Measurements from ENCODE around the gene DCAF8.

DCAF8 gene

GRCh38 chr1:160277330-160277729 is 15.0 kb upstream of the DCAF8 start:
- no peak for ATAC-seq
- no peak for TF ChIP-seq TCF4 (CRISPR knock-in tag; IDR thresholded peaks at IDR 0.05; ENCODE audit: borderline replicate concordance)
- TF ChIP-seq POU6F1 (CRISPR knock-in tag; IDR thresholded peaks at IDR 0.05; ENCODE audit: borderline replicate concordance, low read depth), result no peak
- no peak for TF ChIP-seq ZNF565 (CRISPR knock-in tag; conservative IDR thresholded peaks at IDR 0.05; ENCODE audit: low read depth)

DNA sequence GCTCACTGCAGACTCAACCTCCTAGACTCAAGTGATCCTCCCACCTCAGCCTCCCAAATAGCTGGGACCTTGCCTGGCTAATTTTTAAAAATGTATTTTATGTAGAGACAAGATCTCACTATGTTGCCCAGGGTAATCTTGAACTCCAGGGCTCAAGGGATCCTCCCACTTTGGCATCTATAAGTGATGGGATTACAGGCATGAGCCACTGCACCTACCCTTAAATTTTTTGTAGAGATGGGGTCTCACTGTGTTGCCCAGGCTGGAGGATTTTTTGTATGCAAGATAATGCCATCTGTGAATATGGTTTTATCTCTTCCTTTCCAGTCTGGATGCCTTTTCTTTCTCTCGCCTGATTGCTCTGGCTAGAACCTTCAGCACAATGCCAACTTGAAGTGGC is 8.7 kb upstream of the DCAF8 start:
- TF ChIP-seq, protein P1, sequence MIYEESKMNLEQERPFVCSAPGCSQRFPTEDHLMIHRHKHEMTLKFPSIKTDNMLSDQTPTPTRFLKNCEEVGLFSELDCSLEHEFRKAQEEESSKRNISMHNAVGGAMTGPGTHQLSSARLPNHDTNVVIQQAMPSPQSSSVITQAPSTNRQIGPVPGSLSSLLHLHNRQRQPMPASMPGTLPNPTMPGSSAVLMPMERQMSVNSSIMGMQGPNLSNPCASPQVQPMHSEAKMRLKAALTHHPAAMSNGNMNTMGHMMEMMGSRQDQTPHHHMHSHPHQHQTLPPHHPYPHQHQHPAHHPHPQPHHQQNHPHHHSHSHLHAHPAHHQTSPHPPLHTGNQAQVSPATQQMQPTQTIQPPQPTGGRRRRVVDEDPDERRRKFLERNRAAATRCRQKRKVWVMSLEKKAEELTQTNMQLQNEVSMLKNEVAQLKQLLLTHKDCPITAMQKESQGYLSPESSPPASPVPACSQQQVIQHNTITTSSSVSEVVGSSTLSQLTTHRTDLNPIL (CRISPR knock-in tag; IDR thresholded peaks at IDR 0.05; ENCODE audit: low read depth), result no peak
- TF ChIP-seq POU6F1 (CRISPR knock-in tag; IDR thresholded peaks at IDR 0.05; ENCODE audit: borderline replicate concordance, low read depth) (no peak), ISL1 (CRISPR knock-in tag; IDR thresholded peaks at IDR 0.05) (no peak), OSR1 (CRISPR knock-in tag; IDR thresholded peaks at IDR 0.05) (no peak), CSRNP3 (CRISPR knock-in tag; IDR thresholded peaks at IDR 0.05) (no peak), ESRRG (CRISPR knock-in tag; IDR thresholded peaks at IDR 0.05) (no peak), TCF4 (CRISPR knock-in tag; IDR thresholded peaks at IDR 0.05; ENCODE audit: borderline replicate concordance) (no peak), CSDC2 (CRISPR knock-in tag; IDR thresholded peaks at IDR 0.05) (no peak), ARNTL (CRISPR knock-in tag; IDR thresholded peaks at IDR 0.05; ENCODE audit: borderline replicate concordance, low read depth) (no peak), RARB (CRISPR knock-in tag; IDR thresholded peaks at IDR 0.05) (no peak), SNAI2 (CRISPR knock-in tag; IDR thresholded peaks at IDR 0.05) (no peak), ZC3H10 (CRISPR knock-in tag; IDR thresholded peaks at IDR 0.05) (no peak), PPARA (CRISPR knock-in tag; IDR thresholded peaks at IDR 0.05; ENCODE audit: borderline replicate concordance) (no peak), TOX (CRISPR knock-in tag; IDR thresholded peaks at IDR 0.05; ENCODE audit: borderline replicate concordance) (no peak), ZFP3 (CRISPR knock-in tag; IDR thresholded peaks at IDR 0.05) (no peak), BACH2 (CRISPR knock-in tag; IDR thresholded peaks at IDR 0.05; ENCODE audit: borderline replicate concordance) (no peak)
- TF ChIP-seq, protein P2, sequence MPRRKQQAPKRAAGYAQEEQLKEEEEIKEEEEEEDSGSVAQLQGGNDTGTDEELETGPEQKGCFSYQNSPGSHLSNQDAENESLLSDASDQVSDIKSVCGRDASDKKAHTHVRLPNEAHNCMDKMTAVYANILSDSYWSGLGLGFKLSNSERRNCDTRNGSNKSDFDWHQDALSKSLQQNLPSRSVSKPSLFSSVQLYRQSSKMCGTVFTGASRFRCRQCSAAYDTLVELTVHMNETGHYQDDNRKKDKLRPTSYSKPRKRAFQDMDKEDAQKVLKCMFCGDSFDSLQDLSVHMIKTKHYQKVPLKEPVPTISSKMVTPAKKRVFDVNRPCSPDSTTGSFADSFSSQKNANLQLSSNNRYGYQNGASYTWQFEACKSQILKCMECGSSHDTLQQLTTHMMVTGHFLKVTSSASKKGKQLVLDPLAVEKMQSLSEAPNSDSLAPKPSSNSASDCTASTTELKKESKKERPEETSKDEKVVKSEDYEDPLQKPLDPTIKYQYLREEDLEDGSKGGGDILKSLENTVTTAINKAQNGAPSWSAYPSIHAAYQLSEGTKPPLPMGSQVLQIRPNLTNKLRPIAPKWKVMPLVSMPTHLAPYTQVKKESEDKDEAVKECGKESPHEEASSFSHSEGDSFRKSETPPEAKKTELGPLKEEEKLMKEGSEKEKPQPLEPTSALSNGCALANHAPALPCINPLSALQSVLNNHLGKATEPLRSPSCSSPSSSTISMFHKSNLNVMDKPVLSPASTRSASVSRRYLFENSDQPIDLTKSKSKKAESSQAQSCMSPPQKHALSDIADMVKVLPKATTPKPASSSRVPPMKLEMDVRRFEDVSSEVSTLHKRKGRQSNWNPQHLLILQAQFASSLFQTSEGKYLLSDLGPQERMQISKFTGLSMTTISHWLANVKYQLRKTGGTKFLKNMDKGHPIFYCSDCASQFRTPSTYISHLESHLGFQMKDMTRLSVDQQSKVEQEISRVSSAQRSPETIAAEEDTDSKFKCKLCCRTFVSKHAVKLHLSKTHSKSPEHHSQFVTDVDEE (CRISPR knock-in tag; IDR thresholded peaks at IDR 0.05), result no peak
- no peak for ATAC-seq

- TF ChIP-seq, protein P2 (CRISPR knock-in tag; IDR thresholded peaks at IDR 0.05), result no peak
- TF ChIP-seq, protein P1 (CRISPR knock-in tag; IDR thresholded peaks at IDR 0.05; ENCODE audit: low read depth), result no peak
- TF ChIP-seq ESRRG (CRISPR knock-in tag; IDR thresholded peaks at IDR 0.05) (no peak), SNAI2 (CRISPR knock-in tag; IDR thresholded peaks at IDR 0.05) (no peak), OSR1 (CRISPR knock-in tag; IDR thresholded peaks at IDR 0.05) (no peak), TCF4 (CRISPR knock-in tag; IDR thresholded peaks at IDR 0.05; ENCODE audit: borderline replicate concordance) (no peak), ZFP30 (CRISPR knock-in tag; IDR thresholded peaks at IDR 0.05) (no peak), ISL1 (CRISPR knock-in tag; IDR thresholded peaks at IDR 0.05) (no peak), ZFP3 (CRISPR knock-in tag; IDR thresholded peaks at IDR 0.05) (no peak), CSDC2 (CRISPR knock-in tag; IDR thresholded peaks at IDR 0.05) (no peak), ZC3H10 (CRISPR knock-in tag; IDR thresholded peaks at IDR 0.05) (no peak), ARNTL (CRISPR knock-in tag; IDR thresholded peaks at IDR 0.05; ENCODE audit: borderline replicate concordance, low read depth) (no peak), RARB (CRISPR knock-in tag; IDR thresholded peaks at IDR 0.05) (no peak)
- no peak for ATAC-seq
These were observed 5.1 kb upstream of the DCAF8 start for GRCh38 chr1:160267284-160267991.
